A549 (cell line): ENCODE results near the gene TSPAN18. TPM values are rescaled to one million over a fixed set of nuclear protein-coding genes. Genes with fewer than 3 reads are reported as not detected.

Source experiments
- ATAC-seq, 2 experiments: fragments of 200-7000 bp in 1 of 2; fragments of >200 bp in 1 of 2; cut with Nextera tagmentation in 1 of 2; cut with Tn5 transposase in 1 of 2; 3 replicates each; pipeline versions ENCODE4 v1.8.0 to v1.9.1; 2018 to 2020; ENCODE audit warnings: mild to moderate bottlenecking in 1 of 2, moderate library complexity in 1 of 2
- CTCF ChIA-PET: fragments of 300-600 bp; sonication (Branson Sonifier 250); formaldehyde crosslinking; extraction: SDS; loops from one replicate; lab custom pipeline; 2021; ENCODE audit warnings: antibody characterized with exemption, inconsistent platforms; lab: Yijun Ruan, JAX
- POLR2A ChIA-PET: fragments of 350-600 bp; formaldehyde crosslinking; extraction: SDS; loops from one replicate; lab custom pipeline; 2021; ENCODE audit warnings: antibody characterized with exemption, inconsistent platforms; lab: Yijun Ruan, JAX
- DNase-seq, 2 experiments: peaks; one replicate each; pipeline versions ENCODE4 v3.0.0 to v3.0.0-alpha.2; 2011 to 2016; ENCODE audit warnings: low read depth in 1 of 2, low spot score in 1 of 2
- FAIRE-seq: peaks from 2 replicates; lab custom pipeline; 2011; peaks lifted over from hg19 to GRCh38; lab: Jason Lieb, UNC
- H3K27ac ChIP-seq, 2 experiments: fragments of >200 bp; sonication (Bioruptor Twin); formaldehyde crosslinking; 3 replicates each; pipeline ENCODE4 v1.5.1; 2016 to 2017
- H3K4me1 ChIP-seq: fragments of >200 bp; sonication (Bioruptor Twin); formaldehyde crosslinking; 3 replicates; pipeline ENCODE4 v1.6.1; 2016
- H3K4me2 ChIP-seq: fragments of >200 bp; sonication (Bioruptor Twin); formaldehyde crosslinking; 3 replicates; pipeline ENCODE4 v1.6.1; 2016
- H3K4me3 ChIP-seq: fragments of >200 bp; sonication (Bioruptor Twin); formaldehyde crosslinking; 3 replicates; pipeline ENCODE4 v1.5.1; 2016
- H3K9me3 ChIP-seq: fragments of >200 bp; sonication (Bioruptor Twin); formaldehyde crosslinking; 3 replicates; pipeline ENCODE4 v1.6.1; 2016
- CHD2 ChIP-seq: fragments of 150-350 bp; IDR thresholded peaks from 2 replicates; pipeline ENCODE4 v1.6.1; 2014; ENCODE audit warnings: low read length; ENCODE audit not compliant: partially characterized antibody
- EHF ChIP-seq: fragments of 250-450 bp; sonication (Bioruptor Pico); IDR thresholded peaks from 2 replicates; pipeline ENCODE4 v1.5.0; 2020; ENCODE audit warnings: mild to moderate bottlenecking
- EHMT2 ChIP-seq: fragments of 200-600 bp; sonication (generic); IDR thresholded peaks from 2 replicates; pipeline ENCODE4 v1.6.1; 2016; ENCODE audit warnings: antibody characterized with exemption, low read depth, mild to moderate bottlenecking, moderate library complexity
- FOSB ChIP-seq: fragments of 250-450 bp; sonication (Bioruptor Pico); IDR thresholded peaks from 2 replicates; pipeline ENCODE4 v1.5.0; 2020; ENCODE audit warnings: mild to moderate bottlenecking, moderate library complexity
- FOSL2 ChIP-seq, 2 experiments: fragments of 450-650 bp in 1 of 2; fragments of >200 bp in 1 of 2; sonication (Bioruptor Twin) in 1 of 2; formaldehyde crosslinking; IDR thresholded peaks; 2 replicates each; pipeline versions ENCODE4 v1.5.0 to v1.6.1; 2016 to 2020; ENCODE audit warnings: mild to moderate bottlenecking in 1 of 2, moderate library complexity in 1 of 2
- FOXS1 ChIP-seq: fragments of 250-450 bp; sonication (Bioruptor Pico); IDR thresholded peaks from 2 replicates; pipeline ENCODE4 v1.5.0; 2020; ENCODE audit warnings: mild to moderate bottlenecking, moderate library complexity
- HEYL ChIP-seq: fragments of 250-450 bp; sonication (Bioruptor Pico); IDR thresholded peaks from 2 replicates; pipeline ENCODE4 v1.8.0; 2021; ENCODE audit warnings: mild to moderate bottlenecking, moderate library complexity
- HOXA7 ChIP-seq: fragments of 250-450 bp; sonication (Bioruptor Pico); IDR thresholded peaks from 2 replicates; pipeline ENCODE4 v1.5.0; 2020; ENCODE audit warnings: mild to moderate bottlenecking, moderate library complexity
- HOXB13 ChIP-seq: fragments of 250-450 bp; sonication (Bioruptor Pico); IDR thresholded peaks from 2 replicates; pipeline ENCODE4 v1.5.0; 2020; ENCODE audit warnings: low read depth, mild to moderate bottlenecking, moderate library complexity
- HOXB5 ChIP-seq: fragments of 250-450 bp; sonication (Bioruptor Pico); IDR thresholded peaks from 2 replicates; pipeline ENCODE4 v1.5.0; 2020; ENCODE audit warnings: mild to moderate bottlenecking, moderate library complexity
- KDM5A ChIP-seq: fragments of 200-600 bp; sonication (generic); IDR thresholded peaks from 2 replicates; pipeline ENCODE4 v1.6.1; 2016; ENCODE audit warnings: antibody characterized with exemption, mild to moderate bottlenecking
- MYC ChIP-seq: IDR thresholded peaks from 2 replicates; pipeline ENCODE4 v1.6.1; 2012; ENCODE audit warnings: mild to moderate bottlenecking, inconsistent platforms, low read length, improper control_type of control experiment, borderline replicate concordance
- NFE2L2 ChIP-seq: fragments of 150-350 bp; conservative IDR thresholded peaks from 2 replicates; pipeline ENCODE4 v1.6.1; 2014; ENCODE audit warnings: low read length
- RNF2 ChIP-seq: fragments of 200-600 bp; sonication (generic); IDR thresholded peaks from 2 replicates; pipeline ENCODE4 v1.6.1; 2016; ENCODE audit warnings: low read depth, mild to moderate bottlenecking, antibody characterized with exemption, moderate library complexity, borderline replicate concordance
- SREBF2 ChIP-seq: fragments of 450-650 bp; IDR thresholded peaks from 2 replicates; pipeline ENCODE4 v1.6.1; 2014; ENCODE audit warnings: mild to moderate bottlenecking, moderate library complexity
- ZSCAN20 ChIP-seq: fragments of 250-450 bp; sonication (Bioruptor Pico); IDR thresholded peaks from 2 replicates; pipeline ENCODE4 v1.8.0; 2022; ENCODE audit warnings: mild to moderate bottlenecking, moderate library complexity
- WGBS: methylation state at CpG from one replicate; pipeline ENCODE4 v1.1.6; 2017; ENCODE audit errors: missing lambda C conversion rate; 5-methylcytosine and 5-hydroxymethylcytosine counted together
- polyA plus RNA-seq, 4 experiments: library from polyadenylated mRNA; depleted of rRNA in 3 of 4; stranded (reverse); fragments of >200 nt; fragmentation: RNase III in 1 of 4; extraction: RNeasy Plus Mini Kit Qiagen cat#74134 plus additional on column Dnase treatment in 1 of 4; gene quantifications; 2 replicates in 3 of 4; 3 replicates in 1 of 4; pipeline ENCODE4 v1.2.3, GENCODE V29; 2011 to 2017
- TF ChIP-seq, protein P1 (sequence below): fragments of 450-650 bp; IDR thresholded peaks from 2 replicates; pipeline ENCODE4 v1.6.1; 2014; ENCODE audit warnings: antibody characterized with exemption
- TF ChIP-seq, protein P2 (sequence below): fragments of 250-450 bp; sonication (Bioruptor Pico); IDR thresholded peaks from 2 replicates; pipeline ENCODE4 v1.5.0; 2021; ENCODE audit warnings: mild to moderate bottlenecking, moderate library complexity, borderline replicate concordance
- TF ChIP-seq, protein P3 (sequence below): fragments of 150-350 bp; IDR thresholded peaks from 2 replicates; pipeline ENCODE4 v1.6.1; 2014; ENCODE audit warnings: low read depth, mild to moderate bottlenecking, low read length
- TF ChIP-seq, protein P4 (sequence below): IDR thresholded peaks from 2 replicates; pipeline ENCODE4 v1.6.1; 2012; ENCODE audit warnings: low read depth, borderline replicate concordance
- TF ChIP-seq, protein P5 (sequence below): fragments of >200 bp; sonication (Bioruptor Twin); formaldehyde crosslinking; IDR thresholded peaks from 3 replicates; pipeline ENCODE4 v1.5.1; 2016
- TF ChIP-seq, protein P6 (sequence below): IDR thresholded peaks from 2 replicates; pipeline ENCODE4 v1.6.1; 2012

The TSPAN18 gene
- polyA plus RNA-seq, 2 of the 4 experiments (the other 2 are of a cell fraction), result 0.81 to 4.5 TPM

DNA sequence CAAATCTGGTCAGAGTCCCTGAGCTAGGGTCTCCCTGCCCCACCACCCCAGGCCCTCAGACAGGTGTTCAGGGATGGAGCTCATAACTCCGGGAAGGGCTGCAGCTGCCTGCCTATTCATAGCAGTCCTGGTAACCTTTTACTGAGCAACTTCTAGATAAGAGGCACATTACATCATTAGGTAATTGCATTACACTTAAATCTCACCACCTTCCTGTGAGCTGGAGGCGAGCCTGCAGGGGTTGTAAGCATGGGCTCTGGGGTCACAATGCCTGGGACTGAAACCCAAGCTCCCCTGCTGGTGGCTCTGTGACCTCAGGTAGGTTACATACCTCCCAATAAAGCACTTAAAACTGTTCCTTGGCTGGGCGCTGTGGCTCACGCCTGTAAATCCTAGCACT lies 201.4 kb downstream of the TSPAN18 start:
- ATAC-seq, result no peak
- POLR2A ChIA-PET, result no interaction called here
- DNase-seq, result no peak
- 90% methylated on average over 4 of the region's 4 CpGs for WGBS
- no peak overlapping the region for H3K4me3 ChIP-seq
- H3K9me3 ChIP-seq, result no peaks in the 10 kb centered on the region
- no peak for FAIRE-seq
- H3K4me1 ChIP-seq, result no peaks in the 10 kb centered on the region
- H3K4me2 ChIP-seq, result no peak overlapping the region
- CTCF ChIA-PET, result interaction anchor here (0.8 to 24.5 kb wide), 23 partner anchors 11 to 412 kb away, joined by 3 to 1740 read pairs (median 5); no protein-coding TSS in a partner anchor
- H3K27ac ChIP-seq, result no peak overlapping the region
- TF ChIP-seq ZSCAN20 (no peak), FOSB (no peak), KDM5A (no peak), HOXA7 (CRISPR knock-in tag) (no peak), EHMT2 (no peak), NFE2L2 (no peak)
- TF ChIP-seq, protein P1, sequence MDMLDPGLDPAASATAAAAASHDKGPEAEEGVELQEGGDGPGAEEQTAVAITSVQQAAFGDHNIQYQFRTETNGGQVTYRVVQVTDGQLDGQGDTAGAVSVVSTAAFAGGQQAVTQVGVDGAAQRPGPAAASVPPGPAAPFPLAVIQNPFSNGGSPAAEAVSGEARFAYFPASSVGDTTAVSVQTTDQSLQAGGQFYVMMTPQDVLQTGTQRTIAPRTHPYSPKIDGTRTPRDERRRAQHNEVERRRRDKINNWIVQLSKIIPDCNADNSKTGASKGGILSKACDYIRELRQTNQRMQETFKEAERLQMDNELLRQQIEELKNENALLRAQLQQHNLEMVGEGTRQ, result no peak
- TF ChIP-seq, protein P2, sequence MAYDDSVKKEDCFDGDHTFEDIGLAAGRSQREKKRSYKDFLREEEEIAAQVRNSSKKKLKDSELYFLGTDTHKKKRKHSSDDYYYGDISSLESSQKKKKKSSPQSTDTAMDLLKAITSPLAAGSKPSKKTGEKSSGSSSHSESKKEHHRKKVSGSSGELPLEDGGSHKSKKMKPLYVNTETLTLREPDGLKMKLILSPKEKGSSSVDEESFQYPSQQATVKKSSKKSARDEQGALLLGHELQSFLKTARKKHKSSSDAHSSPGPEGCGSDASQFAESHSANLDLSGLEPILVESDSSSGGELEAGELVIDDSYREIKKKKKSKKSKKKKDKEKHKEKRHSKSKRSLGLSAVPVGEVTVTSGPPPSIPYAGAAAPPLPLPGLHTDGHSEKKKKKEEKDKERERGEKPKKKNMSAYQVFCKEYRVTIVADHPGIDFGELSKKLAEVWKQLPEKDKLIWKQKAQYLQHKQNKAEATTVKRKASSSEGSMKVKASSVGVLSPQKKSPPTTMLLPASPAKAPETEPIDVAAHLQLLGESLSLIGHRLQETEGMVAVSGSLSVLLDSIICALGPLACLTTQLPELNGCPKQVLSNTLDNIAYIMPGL (CRISPR knock-in tag), result no peak
- TF ChIP-seq, protein P3, sequence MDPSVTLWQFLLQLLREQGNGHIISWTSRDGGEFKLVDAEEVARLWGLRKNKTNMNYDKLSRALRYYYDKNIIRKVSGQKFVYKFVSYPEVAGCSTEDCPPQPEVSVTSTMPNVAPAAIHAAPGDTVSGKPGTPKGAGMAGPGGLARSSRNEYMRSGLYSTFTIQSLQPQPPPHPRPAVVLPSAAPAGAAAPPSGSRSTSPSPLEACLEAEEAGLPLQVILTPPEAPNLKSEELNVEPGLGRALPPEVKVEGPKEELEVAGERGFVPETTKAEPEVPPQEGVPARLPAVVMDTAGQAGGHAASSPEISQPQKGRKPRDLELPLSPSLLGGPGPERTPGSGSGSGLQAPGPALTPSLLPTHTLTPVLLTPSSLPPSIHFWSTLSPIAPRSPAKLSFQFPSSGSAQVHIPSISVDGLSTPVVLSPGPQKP, result no peak

DNA sequence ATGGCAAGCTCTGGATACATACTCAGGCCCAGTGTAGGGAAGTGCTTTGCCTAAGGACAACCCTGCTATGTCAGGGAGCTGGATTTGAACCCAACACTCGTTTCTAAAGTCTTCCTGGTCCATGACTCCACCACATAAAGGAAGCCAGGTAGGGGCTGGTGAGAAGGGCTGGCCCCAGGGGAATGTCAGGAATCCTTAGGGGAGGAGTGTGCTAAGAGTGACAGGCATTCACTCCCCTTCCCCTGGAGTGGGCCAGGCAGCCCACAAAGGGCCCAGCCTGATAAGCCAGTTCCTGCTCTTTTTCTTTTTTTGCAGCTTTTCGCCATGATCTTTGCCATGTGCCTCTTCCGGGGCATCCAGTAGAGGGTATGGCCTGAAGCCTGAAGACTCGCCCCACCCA lies 202.1 kb downstream of the TSPAN18 start:
- no peaks in the 10 kb centered on the region for H3K9me3 ChIP-seq
- H3K4me1 ChIP-seq, result no peaks in the 10 kb centered on the region
- TF ChIP-seq SREBF2, result no peak
- no peak for TF ChIP-seq HOXB5 (CRISPR knock-in tag)
- TF ChIP-seq, protein P4, sequence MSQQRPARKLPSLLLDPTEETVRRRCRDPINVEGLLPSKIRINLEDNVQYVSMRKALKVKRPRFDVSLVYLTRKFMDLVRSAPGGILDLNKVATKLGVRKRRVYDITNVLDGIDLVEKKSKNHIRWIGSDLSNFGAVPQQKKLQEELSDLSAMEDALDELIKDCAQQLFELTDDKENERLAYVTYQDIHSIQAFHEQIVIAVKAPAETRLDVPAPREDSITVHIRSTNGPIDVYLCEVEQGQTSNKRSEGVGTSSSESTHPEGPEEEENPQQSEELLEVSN, result no peak
- TF ChIP-seq, protein P5, sequence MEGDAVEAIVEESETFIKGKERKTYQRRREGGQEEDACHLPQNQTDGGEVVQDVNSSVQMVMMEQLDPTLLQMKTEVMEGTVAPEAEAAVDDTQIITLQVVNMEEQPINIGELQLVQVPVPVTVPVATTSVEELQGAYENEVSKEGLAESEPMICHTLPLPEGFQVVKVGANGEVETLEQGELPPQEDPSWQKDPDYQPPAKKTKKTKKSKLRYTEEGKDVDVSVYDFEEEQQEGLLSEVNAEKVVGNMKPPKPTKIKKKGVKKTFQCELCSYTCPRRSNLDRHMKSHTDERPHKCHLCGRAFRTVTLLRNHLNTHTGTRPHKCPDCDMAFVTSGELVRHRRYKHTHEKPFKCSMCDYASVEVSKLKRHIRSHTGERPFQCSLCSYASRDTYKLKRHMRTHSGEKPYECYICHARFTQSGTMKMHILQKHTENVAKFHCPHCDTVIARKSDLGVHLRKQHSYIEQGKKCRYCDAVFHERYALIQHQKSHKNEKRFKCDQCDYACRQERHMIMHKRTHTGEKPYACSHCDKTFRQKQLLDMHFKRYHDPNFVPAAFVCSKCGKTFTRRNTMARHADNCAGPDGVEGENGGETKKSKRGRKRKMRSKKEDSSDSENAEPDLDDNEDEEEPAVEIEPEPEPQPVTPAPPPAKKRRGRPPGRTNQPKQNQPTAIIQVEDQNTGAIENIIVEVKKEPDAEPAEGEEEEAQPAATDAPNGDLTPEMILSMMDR, result no peak
- TF ChIP-seq CHD2, result no peak
- TF ChIP-seq RNF2, result no peak
- no peak for TF ChIP-seq ZSCAN20
- TF ChIP-seq, protein P6, sequence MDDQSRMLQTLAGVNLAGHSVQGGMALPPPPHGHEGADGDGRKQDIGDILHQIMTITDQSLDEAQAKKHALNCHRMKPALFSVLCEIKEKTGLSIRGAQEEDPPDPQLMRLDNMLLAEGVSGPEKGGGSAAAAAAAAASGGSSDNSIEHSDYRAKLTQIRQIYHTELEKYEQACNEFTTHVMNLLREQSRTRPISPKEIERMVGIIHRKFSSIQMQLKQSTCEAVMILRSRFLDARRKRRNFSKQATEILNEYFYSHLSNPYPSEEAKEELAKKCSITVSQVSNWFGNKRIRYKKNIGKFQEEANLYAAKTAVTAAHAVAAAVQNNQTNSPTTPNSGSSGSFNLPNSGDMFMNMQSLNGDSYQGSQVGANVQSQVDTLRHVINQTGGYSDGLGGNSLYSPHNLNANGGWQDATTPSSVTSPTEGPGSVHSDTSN, result no peak
- TF ChIP-seq EHF, result no peak
- no peak for TF ChIP-seq FOSL2 (IDR thresholded peaks at IDR 0.05)
- no peak for TF ChIP-seq FOSL2 (CRISPR knock-in tag; IDR thresholded peaks at IDR 0.05)
- no peak for TF ChIP-seq MYC
- no peak for TF ChIP-seq HEYL
- no peak for TF ChIP-seq FOXS1 (CRISPR knock-in tag)
- TF ChIP-seq HOXB13 (CRISPR knock-in tag), result no peak
- TF ChIP-seq FOSB, result no peak
- no peak overlapping the region for H3K4me2 ChIP-seq
- no peak for FAIRE-seq
- no peak for DNase-seq
- H3K27ac ChIP-seq, result no peak overlapping the region
- ATAC-seq, result no peak
- no peak overlapping the region for H3K4me3 ChIP-seq
- ChIA-PET POLR2A (no interaction called here), CTCF (interaction anchor here (1.1 to 24.5 kb wide), 13 partner anchors 12 to 411 kb away, joined by 3 to 1740 read pairs (median 7); no protein-coding TSS in a partner anchor)
- WGBS, result 63% methylated on average over 4 of the region's 4 CpGs
